CD4-positive, alpha-beta T cell treated with Interleukin-17A for 4 hours (primary cell): ENCODE measurements around the gene MAGI3.
"Not testable (repeated sequence)": the region's sequence is repeated elsewhere in the genome, so short reads cannot be mapped to it uniquely, and the experiment has no call there.

Experiments used
- DNase-seq: peaks from one replicate; pipeline ENCODE4 v3.0.0-alpha.2; 2020; ENCODE audit warnings: mixed read lengths

Gene MAGI3

GRCh38 chr1:113399062-113399583, 8.8 kb downstream of the MAGI3 start:
- DNase-seq, result no peak

- DNase-seq, result no peak
These were observed 10.8 kb downstream of the MAGI3 start for GRCh38 chr1:113401067-113401466.

- DNase-seq, result no peak
These were observed 11.4 kb downstream of the MAGI3 start for GRCh38 chr1:113401728-113402127.

- DNase-seq, result no peak
These were observed 12.8 kb downstream of the MAGI3 start for GRCh38 chr1:113403065-113403464.

GRCh38 chr1:113405573-113405972, 15.3 kb downstream of the MAGI3 start:
- no peak for DNase-seq

- DNase-seq, result not testable (repeated sequence)
These were observed 15.8 kb downstream of the MAGI3 start for GRCh38 chr1:113406149-113406548.

GRCh38 chr1:113409363-113409762, 19.0 kb downstream of the MAGI3 start:
- no peak for DNase-seq

- not testable (repeated sequence) for DNase-seq
These were observed 21.7 kb downstream of the MAGI3 start for GRCh38 chr1:113412020-113412419.

GRCh38 chr1:113415310-113416070, 25.2 kb downstream of the MAGI3 start:
- no peak for DNase-seq

GRCh38 chr1:113416071-113416470, 25.8 kb downstream of the MAGI3 start:
- DNase-seq, result not testable (repeated sequence)

GRCh38 chr1:113416496-113416895, 26.2 kb downstream of the MAGI3 start:
- no peak for DNase-seq

GRCh38 chr1:113422315-113423068, 32.2 kb downstream of the MAGI3 start:
- no peak for DNase-seq

- no peak for DNase-seq
These were observed 33.5 kb downstream of the MAGI3 start for GRCh38 chr1:113423826-113424225.

GRCh38 chr1:113429461-113430153, 39.3 kb downstream of the MAGI3 start:
- no peak for DNase-seq

GRCh38 chr1:113433184-113433583, 42.9 kb downstream of the MAGI3 start:
- DNase-seq, result no peak

- no peak for DNase-seq
These were observed 44.0 kb downstream of the MAGI3 start for GRCh38 chr1:113434081-113434873.

- no peak for DNase-seq
These were observed 44.5 kb downstream of the MAGI3 start for GRCh38 chr1:113434874-113435175.

- no peak for DNase-seq
These were observed 47.4 kb downstream of the MAGI3 start for GRCh38 chr1:113437554-113438341.

- DNase-seq, result no peak
These were observed 48.4 kb downstream of the MAGI3 start for GRCh38 chr1:113438505-113439276.

- no peak for DNase-seq
These were observed 49.0 kb downstream of the MAGI3 start for GRCh38 chr1:113439277-113439670.

GRCh38 chr1:113442131-113442530, 51.8 kb downstream of the MAGI3 start:
- no peak for DNase-seq
